SK-N-SH treated with all-trans-retinoic acid at 6 μM for 48 hours (cell line): ENCODE measurements around the gene ATP4B.

Source experiments
- ARNTL ChIP-seq: fragments of 450-650 bp; formaldehyde crosslinking; IDR thresholded peaks from 2 replicates; pipeline ENCODE4 v1.5.0; 2020; ENCODE audit warnings: low read depth, mild to moderate bottlenecking, moderate library complexity, borderline replicate concordance
- CREB5 ChIP-seq: fragments of 250-450 bp; sonication (Bioruptor Pico); IDR thresholded peaks from 2 replicates; pipeline ENCODE4 v1.5.1; 2020; ENCODE audit warnings: low read depth, mild to moderate bottlenecking, moderate library complexity
- GLIS3 ChIP-seq: fragments of 250-450 bp; sonication (Bioruptor Pico); IDR thresholded peaks from 2 replicates; pipeline ENCODE4 v1.5.0; 2020; ENCODE audit warnings: mild to moderate bottlenecking, moderate library complexity
- OSR1 ChIP-seq: fragments of 250-450 bp; sonication (Bioruptor Pico); IDR thresholded peaks from 2 replicates; pipeline ENCODE4 v1.8.0; 2022; ENCODE audit warnings: moderate library complexity, mild to moderate bottlenecking, inconsistent platforms
- PATZ1 ChIP-seq: fragments of 250-450 bp; sonication (Bioruptor Pico); IDR thresholded peaks from 2 replicates; pipeline ENCODE4 v1.8.0; 2020; ENCODE audit warnings: mild to moderate bottlenecking, moderate library complexity, borderline replicate concordance
- RARB ChIP-seq: fragments of 250-450 bp; sonication (Bioruptor Pico); IDR thresholded peaks from 2 replicates; pipeline ENCODE4 v1.8.0; 2021; ENCODE audit warnings: mild to moderate bottlenecking, moderate library complexity
- TCF4 ChIP-seq: fragments of 250-450 bp; sonication (Bioruptor Pico); IDR thresholded peaks from 2 replicates; pipeline ENCODE4 v1.8.0; 2021; ENCODE audit warnings: mild to moderate bottlenecking, moderate library complexity, borderline replicate concordance
- TOX ChIP-seq: fragments of 250-450 bp; sonication (Bioruptor Pico); IDR thresholded peaks from 2 replicates; pipeline ENCODE4 v1.8.0; 2021; ENCODE audit warnings: mild to moderate bottlenecking, moderate library complexity, borderline replicate concordance
- ZC3H10 ChIP-seq: fragments of 250-450 bp; sonication (Bioruptor Pico); IDR thresholded peaks from 2 replicates; pipeline ENCODE4 v1.5.1; 2021; ENCODE audit warnings: mild to moderate bottlenecking, moderate library complexity
- ZFP3 ChIP-seq: fragments of 250-450 bp; sonication (Bioruptor Pico); IDR thresholded peaks from 2 replicates; pipeline ENCODE4 v1.5.0; 2020; ENCODE audit warnings: mild to moderate bottlenecking, moderate library complexity
- ZFP30 ChIP-seq: fragments of 450-650 bp; formaldehyde crosslinking; IDR thresholded peaks from 2 replicates; pipeline ENCODE4 v1.5.0; 2022; ENCODE audit warnings: mild to moderate bottlenecking, moderate library complexity
- ZNF8 ChIP-seq: fragments of 450-650 bp; formaldehyde crosslinking; IDR thresholded peaks from 2 replicates; pipeline ENCODE4 v1.5.0; 2020; ENCODE audit warnings: mild to moderate bottlenecking, moderate library complexity
- TF ChIP-seq, protein P1 (sequence below): fragments of 250-450 bp; sonication (Bioruptor Pico); IDR thresholded peaks from 2 replicates; pipeline ENCODE4 v1.8.0; 2021; ENCODE audit warnings: low read depth, mild to moderate bottlenecking, moderate library complexity, borderline replicate concordance
- TF ChIP-seq, protein P2 (sequence below): fragments of 250-450 bp; sonication (Bioruptor Pico); IDR thresholded peaks from 2 replicates; pipeline ENCODE4 v1.5.1; 2021; ENCODE audit warnings: mild to moderate bottlenecking, moderate library complexity

DNA sequence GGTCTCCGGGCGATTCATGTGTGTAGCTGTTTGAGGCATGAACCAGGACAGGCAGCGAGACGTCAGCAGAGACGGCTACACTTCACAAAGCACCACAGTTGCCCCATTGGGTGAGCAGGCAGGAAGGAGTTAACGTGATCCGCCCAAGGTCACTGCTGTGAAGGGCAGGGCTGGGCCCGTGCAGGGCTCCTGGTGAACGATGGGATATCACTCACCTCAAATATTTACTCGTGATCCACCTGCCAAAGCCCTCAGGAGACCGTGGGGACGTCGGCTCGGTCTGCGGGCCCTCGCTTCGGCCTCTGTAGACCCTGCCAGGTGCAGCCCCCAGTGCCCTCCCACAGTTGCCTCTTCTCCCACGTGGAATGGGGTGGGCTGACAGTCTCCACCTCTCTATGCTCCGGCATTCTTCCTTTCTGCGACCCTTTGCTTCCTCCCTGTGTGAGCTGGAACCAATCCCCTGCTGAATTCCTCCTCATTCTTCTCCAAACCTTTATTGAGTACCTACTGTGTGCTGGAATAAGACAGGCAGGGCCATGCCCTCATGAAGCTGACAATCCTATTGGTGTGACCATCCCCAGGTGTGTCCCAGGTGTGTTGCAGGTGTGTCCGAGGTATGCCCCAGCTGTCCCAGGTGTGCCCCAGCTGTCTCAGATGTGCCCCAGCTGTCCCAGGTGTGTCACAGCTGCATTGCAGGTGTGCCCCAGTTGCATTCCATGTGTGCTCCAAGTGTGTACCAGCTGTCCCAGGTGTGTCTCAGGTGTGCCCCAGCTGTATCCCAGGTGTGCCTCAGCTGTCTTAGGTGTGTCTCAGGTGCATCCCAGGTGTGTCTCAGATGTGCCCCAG, 7.0 kb upstream of the ATP4B start:
- TF ChIP-seq ZC3H10 (CRISPR knock-in tag) = no peak
- TF ChIP-seq OSR1 (CRISPR knock-in tag) = no peak
- TF ChIP-seq ZFP3 (CRISPR knock-in tag) = no peak
- no peak for TF ChIP-seq PATZ1 (CRISPR knock-in tag)
- TF ChIP-seq ZNF8 (CRISPR knock-in tag) = no peak
- TF ChIP-seq ZFP30 (CRISPR knock-in tag) = no peak
- TF ChIP-seq GLIS3 (CRISPR knock-in tag) = no peak
- TF ChIP-seq, protein P1, sequence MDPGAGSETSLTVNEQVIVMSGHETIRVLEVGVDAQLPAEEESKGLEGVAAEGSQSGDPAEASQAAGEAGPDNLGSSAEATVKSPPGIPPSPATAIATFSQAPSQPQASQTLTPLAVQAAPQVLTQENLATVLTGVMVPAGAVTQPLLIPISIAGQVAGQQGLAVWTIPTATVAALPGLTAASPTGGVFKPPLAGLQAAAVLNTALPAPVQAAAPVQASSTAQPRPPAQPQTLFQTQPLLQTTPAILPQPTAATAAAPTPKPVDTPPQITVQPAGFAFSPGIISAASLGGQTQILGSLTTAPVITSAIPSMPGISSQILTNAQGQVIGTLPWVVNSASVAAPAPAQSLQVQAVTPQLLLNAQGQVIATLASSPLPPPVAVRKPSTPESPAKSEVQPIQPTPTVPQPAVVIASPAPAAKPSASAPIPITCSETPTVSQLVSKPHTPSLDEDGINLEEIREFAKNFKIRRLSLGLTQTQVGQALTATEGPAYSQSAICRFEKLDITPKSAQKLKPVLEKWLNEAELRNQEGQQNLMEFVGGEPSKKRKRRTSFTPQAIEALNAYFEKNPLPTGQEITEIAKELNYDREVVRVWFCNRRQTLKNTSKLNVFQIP (CRISPR knock-in tag) = no peak
- no peak for TF ChIP-seq CREB5 (CRISPR knock-in tag)
- no peak for TF ChIP-seq ARNTL (CRISPR knock-in tag)
- TF ChIP-seq, protein P2, sequence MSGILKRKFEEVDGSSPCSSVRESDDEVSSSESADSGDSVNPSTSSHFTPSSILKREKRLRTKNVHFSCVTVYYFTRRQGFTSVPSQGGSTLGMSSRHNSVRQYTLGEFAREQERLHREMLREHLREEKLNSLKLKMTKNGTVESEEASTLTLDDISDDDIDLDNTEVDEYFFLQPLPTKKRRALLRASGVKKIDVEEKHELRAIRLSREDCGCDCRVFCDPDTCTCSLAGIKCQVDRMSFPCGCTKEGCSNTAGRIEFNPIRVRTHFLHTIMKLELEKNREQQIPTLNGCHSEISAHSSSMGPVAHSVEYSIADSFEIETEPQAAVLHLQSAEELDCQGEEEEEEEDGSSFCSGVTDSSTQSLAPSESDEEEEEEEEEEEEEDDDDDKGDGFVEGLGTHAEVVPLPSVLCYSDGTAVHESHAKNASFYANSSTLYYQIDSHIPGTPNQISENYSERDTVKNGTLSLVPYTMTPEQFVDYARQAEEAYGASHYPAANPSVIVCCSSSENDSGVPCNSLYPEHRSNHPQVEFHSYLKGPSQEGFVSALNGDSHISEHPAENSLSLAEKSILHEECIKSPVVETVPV (CRISPR knock-in tag) = no peak
- no peak for TF ChIP-seq RARB (CRISPR knock-in tag)
- TF ChIP-seq TOX (CRISPR knock-in tag) = no peak
- TF ChIP-seq TCF4 (CRISPR knock-in tag) = no peak
